ENCODE data around the gene TBCEL.

TBCEL gene

GRCh38 chr11:121023848-121024751, at the start of gene TBCEL:
Gene TBCEL (plus strand): TSS chr11:121024102. CDS start chr11:121045691, 21,589 bp downstream.
- peak; percentile 63 for DNase-seq (ENCODE audit: low read depth)
- no peak for TF ChIP-seq CTCF (IDR thresholded peaks at IDR 0.05; ENCODE audit: control insufficient read depth, extremely low read depth, insufficient read depth)
- peak within 1 kb of the TSS; percentile 86 for H3K4me3 ChIP-seq (ENCODE audit: low read depth, low read length)

- no peak for TF ChIP-seq CTCF (IDR thresholded peaks at IDR 0.05; ENCODE audit: control insufficient read depth, extremely low read depth, insufficient read depth)
- no peak overlapping the region for H3K4me3 ChIP-seq (ENCODE audit: low read depth, low read length)
- DNase-seq (ENCODE audit: low read depth): no peak
Observed at GRCh38 chr11:120974466-120974865, 49.4 kb upstream of the TBCEL start.

GRCh38 chr11:120974965-120975364, 48.9 kb upstream of the TBCEL start:
- TF ChIP-seq CTCF (IDR thresholded peaks at IDR 0.05; ENCODE audit: control insufficient read depth, extremely low read depth, insufficient read depth): no peak
- DNase-seq (ENCODE audit: low read depth): no peak

GRCh38 chr11:120977266-120978137, 46.4 kb upstream of the TBCEL start:
- no peak for DNase-seq (ENCODE audit: low read depth)
- no peak for TF ChIP-seq CTCF (IDR thresholded peaks at IDR 0.05; ENCODE audit: control insufficient read depth, extremely low read depth, insufficient read depth)
- no peak overlapping the region for H3K4me3 ChIP-seq (ENCODE audit: low read depth, low read length)

More at GRCh38 chr11:120974965-120975364, 48.9 kb upstream of the TBCEL start:
- H3K4me3 ChIP-seq (ENCODE audit: low read depth, low read length): no peak overlapping the region

- H3K4me3 ChIP-seq (ENCODE audit: low read depth, low read length): no peak overlapping the region
- TF ChIP-seq CTCF (IDR thresholded peaks at IDR 0.05; ENCODE audit: control insufficient read depth, extremely low read depth, insufficient read depth): no peak
- DNase-seq (ENCODE audit: low read depth): no peak
Observed at GRCh38 chr11:120978701-120979100, 45.2 kb upstream of the TBCEL start.

GRCh38 chr11:120985718-120986569, 38.0 kb upstream of the TBCEL start:
- DNase-seq (ENCODE audit: low read depth): peak; percentile 22
- H3K4me3 ChIP-seq (ENCODE audit: low read depth, low read length): peak overlapping the region; percentile 41
- peak; percentile 39 for TF ChIP-seq CTCF (IDR thresholded peaks at IDR 0.05; ENCODE audit: control insufficient read depth, extremely low read depth, insufficient read depth)

Measured in LNCaP clone FGC (cell line).